ENCODE results near the gene ZNF697.
A peak's percentile ranks its signal among the peaks of the same experiment; 100 is the strongest.

ZNF697 gene

DNA sequence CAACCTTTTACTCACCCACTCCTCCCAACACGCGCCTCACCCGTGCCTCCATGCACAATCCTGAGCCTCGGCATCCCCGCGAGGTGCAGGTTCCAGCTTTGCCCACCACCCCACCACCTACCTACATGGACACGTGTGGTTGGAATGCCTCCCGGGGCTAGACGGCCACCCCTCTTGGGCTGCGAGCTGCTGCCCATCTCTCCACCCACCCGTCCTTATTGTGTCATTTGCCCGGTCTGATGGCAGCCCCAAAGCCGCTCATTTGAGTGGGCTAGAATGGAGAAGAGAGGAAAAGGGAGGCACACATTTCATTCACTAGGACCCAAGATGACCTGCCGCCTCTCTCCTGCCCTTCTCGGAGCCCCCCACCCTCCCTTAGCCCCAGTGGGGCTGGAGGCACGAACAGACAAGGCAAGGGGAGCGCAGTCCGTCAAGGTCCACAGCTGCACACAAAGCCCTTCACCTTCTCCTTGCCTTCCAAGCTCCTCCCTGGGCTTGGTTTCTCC lies 785 bp downstream of the ZNF697 start:
- H3K27me3 ChIP-seq = peaks cover 72% of the 10 kb centered on the region
- H3K4me1 ChIP-seq (ENCODE audit: control insufficient read depth in 1 of 2, insufficient read depth in 1 of 2, low read depth in 1 of 2, low read length in 1 of 2) = peaks cover 31 to 32% of the 10 kb centered on the region in 2 experiments
- H3K9me3 ChIP-seq = no peaks in the 10 kb centered on the region
- H3K27ac ChIP-seq = no peak overlapping the region
- H3K4me3 ChIP-seq (ENCODE audit: low read depth in 1 of 2, low read length in 1 of 2) = peak overlapping the region; percentile 60 to 63
- TF ChIP-seq, protein P1, sequence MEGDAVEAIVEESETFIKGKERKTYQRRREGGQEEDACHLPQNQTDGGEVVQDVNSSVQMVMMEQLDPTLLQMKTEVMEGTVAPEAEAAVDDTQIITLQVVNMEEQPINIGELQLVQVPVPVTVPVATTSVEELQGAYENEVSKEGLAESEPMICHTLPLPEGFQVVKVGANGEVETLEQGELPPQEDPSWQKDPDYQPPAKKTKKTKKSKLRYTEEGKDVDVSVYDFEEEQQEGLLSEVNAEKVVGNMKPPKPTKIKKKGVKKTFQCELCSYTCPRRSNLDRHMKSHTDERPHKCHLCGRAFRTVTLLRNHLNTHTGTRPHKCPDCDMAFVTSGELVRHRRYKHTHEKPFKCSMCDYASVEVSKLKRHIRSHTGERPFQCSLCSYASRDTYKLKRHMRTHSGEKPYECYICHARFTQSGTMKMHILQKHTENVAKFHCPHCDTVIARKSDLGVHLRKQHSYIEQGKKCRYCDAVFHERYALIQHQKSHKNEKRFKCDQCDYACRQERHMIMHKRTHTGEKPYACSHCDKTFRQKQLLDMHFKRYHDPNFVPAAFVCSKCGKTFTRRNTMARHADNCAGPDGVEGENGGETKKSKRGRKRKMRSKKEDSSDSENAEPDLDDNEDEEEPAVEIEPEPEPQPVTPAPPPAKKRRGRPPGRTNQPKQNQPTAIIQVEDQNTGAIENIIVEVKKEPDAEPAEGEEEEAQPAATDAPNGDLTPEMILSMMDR (IDR thresholded peaks at IDR 0.05) = no peak
- no peaks in the 10 kb centered on the region for H3K36me3 ChIP-seq

DNA sequence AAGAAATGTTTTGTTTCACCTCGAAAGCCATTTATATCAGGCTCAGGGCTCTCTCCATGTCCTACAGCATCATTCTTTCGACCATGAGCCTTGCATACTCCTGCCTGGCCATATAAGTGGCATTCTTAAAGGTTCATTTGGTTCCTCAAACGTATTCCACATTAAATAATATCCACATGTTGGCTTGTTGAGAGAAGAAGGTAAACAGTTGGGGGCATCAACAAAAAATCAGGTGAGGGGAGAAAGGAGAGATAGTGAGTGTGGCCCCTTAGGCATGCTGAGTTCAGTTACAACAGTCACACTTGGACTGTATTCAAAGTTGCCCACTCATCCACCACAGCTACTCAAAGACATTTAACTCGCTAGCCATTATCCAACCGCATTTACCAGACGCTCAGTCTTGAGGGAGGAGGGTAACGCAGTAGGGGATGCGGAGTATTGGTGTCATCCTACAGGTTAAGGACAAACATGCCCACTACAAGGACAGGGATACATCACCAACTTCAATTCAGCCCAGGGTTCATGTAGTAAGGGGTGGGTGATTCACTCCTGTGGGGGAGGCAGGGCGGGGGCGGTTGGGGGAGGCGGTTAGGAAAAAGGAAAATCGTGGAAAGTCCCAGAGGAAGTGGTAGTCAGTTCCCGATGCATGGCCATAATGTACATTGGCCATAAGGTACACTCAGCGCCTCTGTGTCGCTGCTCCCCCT lies 1.4 kb downstream of the ZNF697 start:
- peak overlapping the region; percentile 60 to 63 for H3K4me3 ChIP-seq (ENCODE audit: low read depth in 1 of 2, low read length in 1 of 2)
- H3K27ac ChIP-seq = no peak overlapping the region
- peaks cover 31 to 32% of the 10 kb centered on the region in 2 experiments for H3K4me1 ChIP-seq (ENCODE audit: control insufficient read depth in 1 of 2, insufficient read depth in 1 of 2, low read depth in 1 of 2, low read length in 1 of 2)
- no peaks in the 10 kb centered on the region for H3K36me3 ChIP-seq
- no peaks in the 10 kb centered on the region for H3K9me3 ChIP-seq
- peaks cover 66% of the 10 kb centered on the region for H3K27me3 ChIP-seq
- TF ChIP-seq, protein P1 (IDR thresholded peaks at IDR 0.05) = no peak

DNA sequence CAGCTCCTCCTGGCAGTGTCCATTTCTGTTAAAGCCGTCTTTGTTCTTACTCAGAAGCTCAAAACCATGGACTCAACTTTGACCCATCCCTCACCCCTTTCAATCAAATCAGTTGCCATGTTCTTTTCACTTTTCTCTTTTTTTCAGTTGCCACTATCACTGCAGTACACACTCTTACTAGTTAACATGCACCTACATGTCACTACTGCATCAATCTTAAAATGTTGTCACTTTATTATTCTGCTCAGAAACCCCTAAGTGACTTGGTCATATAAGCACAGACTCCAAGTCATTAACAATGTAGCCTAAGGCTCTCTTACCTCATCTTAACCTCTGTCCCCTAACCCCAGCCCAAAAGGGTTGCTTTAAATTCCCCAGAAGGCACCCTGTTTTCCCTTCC lies 9.0 kb downstream of the ZNF697 start:
- Histone ChIP-seq H3K27ac (no peak overlapping the region), H3K4me3 (ENCODE audit: low read depth in 1 of 2, low read length in 1 of 2) (no peak overlapping the region), H3K36me3 (no peaks in the 10 kb centered on the region), H3K9me3 (no peaks in the 10 kb centered on the region), H3K4me1 (ENCODE audit: control insufficient read depth in 1 of 2, insufficient read depth in 1 of 2, low read depth in 1 of 2, low read length in 1 of 2) (no peaks in the 10 kb centered on the region), H3K27me3 (peaks cover 17% of the 10 kb centered on the region)
- TF ChIP-seq, protein P1 (IDR thresholded peaks at IDR 0.05) = no peak

DNA sequence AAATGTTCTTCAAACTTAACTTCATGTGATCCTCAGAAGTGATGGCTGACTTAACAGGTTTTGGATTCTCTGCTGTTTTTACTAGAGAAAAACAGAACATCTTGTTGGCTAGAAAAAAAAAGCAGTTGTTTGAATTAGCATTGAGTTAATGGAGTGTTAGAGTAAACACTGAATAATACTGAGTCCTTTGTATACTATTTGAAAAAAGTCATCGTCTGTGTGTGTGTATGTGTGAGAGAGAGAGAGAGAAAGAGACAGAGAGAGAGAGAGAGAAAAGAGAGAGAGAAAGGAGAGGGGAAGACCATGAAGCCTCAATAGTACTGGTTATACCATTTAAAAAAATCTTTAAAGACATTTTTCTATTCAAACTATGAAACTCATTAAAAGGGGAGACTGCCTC lies 10.4 kb downstream of the ZNF697 start:
- TF ChIP-seq, protein P1 (IDR thresholded peaks at IDR 0.05) = no peak
- no peaks in the 10 kb centered on the region for H3K36me3 ChIP-seq

DNA sequence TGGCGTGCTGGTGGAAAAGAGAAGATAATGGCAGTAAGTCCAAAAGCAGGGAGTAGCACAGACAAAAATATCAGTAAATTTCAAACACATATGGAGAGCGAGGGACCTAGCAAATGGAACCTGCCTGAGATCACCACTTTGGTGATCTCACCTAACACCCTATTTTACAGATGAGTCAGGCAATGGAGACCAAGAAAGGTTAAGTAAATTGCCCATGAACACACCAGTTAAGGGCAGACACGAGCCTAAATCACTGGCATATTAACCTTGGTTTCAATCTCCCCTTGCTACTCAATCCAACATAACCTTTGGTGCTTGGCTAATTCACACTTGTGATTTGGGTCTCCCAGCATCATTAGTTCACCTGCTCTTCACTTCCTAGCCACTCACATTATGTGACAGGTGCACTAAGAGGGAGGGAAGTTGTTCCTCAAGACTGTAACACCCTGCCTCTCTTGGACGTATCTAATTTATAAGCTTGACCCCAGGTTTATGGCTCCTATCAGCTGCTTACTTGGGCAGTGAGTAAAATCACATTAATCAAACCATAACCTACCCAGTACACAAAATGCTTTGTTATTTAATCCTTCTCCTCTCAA lies 11.5 kb downstream of the ZNF697 start:
- Histone ChIP-seq H3K9me3 (no peaks in the 10 kb centered on the region), H3K36me3 (no peaks in the 10 kb centered on the region), H3K27me3 (peaks cover 42% of the 10 kb centered on the region), H3K27ac (no peak overlapping the region), H3K4me3 (ENCODE audit: low read depth in 1 of 2, low read length in 1 of 2) (no peak overlapping the region), H3K4me1 (ENCODE audit: control insufficient read depth in 1 of 2, insufficient read depth in 1 of 2, low read depth in 1 of 2, low read length in 1 of 2) (peaks cover 0 to 2% of the 10 kb centered on the region in 2 experiments)
- TF ChIP-seq, protein P1 (IDR thresholded peaks at IDR 0.05) = no peak

More for the DNA sequence above, 10.4 kb downstream of the ZNF697 start:
- H3K4me1 ChIP-seq (ENCODE audit: control insufficient read depth in 1 of 2, insufficient read depth in 1 of 2, low read depth in 1 of 2, low read length in 1 of 2) = no peaks in the 10 kb centered on the region
- H3K4me3 ChIP-seq (ENCODE audit: low read depth in 1 of 2, low read length in 1 of 2) = no peak overlapping the region
- H3K9me3 ChIP-seq = no peaks in the 10 kb centered on the region
- no peak overlapping the region for H3K27ac ChIP-seq
- H3K27me3 ChIP-seq = peaks cover 31% of the 10 kb centered on the region

Measured in neutrophil (primary cell).